ENCODE data around the gene ROPN1L. TPM values are rescaled to one million over a fixed set of nuclear protein-coding genes. Genes with fewer than 3 reads are reported as not detected.
A peak's percentile ranks its signal among the peaks of the same experiment; 100 is the strongest.

The ROPN1L gene
- total and polyA plus RNA-seq, 7 experiments from 2014 or later: 0.32 to 2.6 (median 1.4) TPM

GRCh38 chr5:10438301-10438700 is 3.4 kb upstream of the ROPN1L start:
- Histone ChIP-seq H3K4me1 (ENCODE audit: control insufficient read depth in 2 of 2, insufficient read depth in 2 of 2, low read length in 2 of 2) (peaks cover 8 to 17% of the 10 kb centered on the region in 2 donors), H3K36me3 (ENCODE audit: control insufficient read depth in 2 of 3, insufficient read depth in 3 of 3, low read length in 3 of 3) (peaks cover 0 to 12% (median 8%) of the 10 kb centered on the region in 3 experiments), H3K27me3 (ENCODE audit: control insufficient read depth in 2 of 2, insufficient read depth in 2 of 2, low read length in 2 of 2) (no peaks in the 10 kb centered on the region), H3K27ac (ENCODE audit: low read depth, low read length) (no peak overlapping the region), H3K9me3 (ENCODE audit: control insufficient read depth in 2 of 3, low read length in 3 of 3) (no peaks in the 10 kb centered on the region), H3K4me3 (ENCODE audit: low read length) (no peak overlapping the region)
- Mint-ChIP-seq H3K36me3 (peaks cover 5 to 15% (median 8%) of the 10 kb centered on the region in 5 donors), H3K27ac (peak overlapping the region in 4 of 9 donors; percentile 10 to 48 (median 32)), H3K9me3 (no peaks in the 10 kb centered on the region), H3K4me1 (peaks cover 17 to 36% (median 27%) of the 10 kb centered on the region in 7 donors), H3K27me3 (peaks cover 0 to 3% (median 0%) of the 10 kb centered on the region in 5 donors), H3K4me3 (no peak overlapping the region)
- ChIA-PET POLR2A (no interaction called here), CTCF (interaction anchor here (0.9 kb wide), 1 partner anchor 15 kb away, joined by 4 read pairs; no protein-coding TSS in a partner anchor)
- ATAC-seq (no peak), DNase-seq (no peak)
- intact Hi-C loops (cut with micrococcal nuclease): no loop called here

GRCh38 chr5:10439692-10440091 is 2.0 kb upstream of the ROPN1L start:
- H3K27ac ChIP-seq (ENCODE audit: low read depth, low read length): no peak overlapping the region
- H3K27me3 Mint-ChIP-seq: peaks cover 0 to 7% (median 0%) of the 10 kb centered on the region in 5 donors
- peak overlapping the region in 6 of 9 donors; percentile 11 to 81 (median 40) for H3K27ac Mint-ChIP-seq
- H3K9me3 Mint-ChIP-seq: peaks cover 0 to 2% (median 0%) of the 10 kb centered on the region in 11 donors
- ATAC-seq (no peak), DNase-seq (no peak)
- intact Hi-C loops (cut with micrococcal nuclease): loop anchor here (2.0 to 5.0 kb wide), 4 partner anchors 15 to 321 kb away; partner anchors contain the start of genes ANKRD33B (in 1 of the 2), CMBL (in 1 of the 2) and DAP (in 1 of the 2)
- no peaks in the 10 kb centered on the region for H3K27me3 ChIP-seq (ENCODE audit: control insufficient read depth in 2 of 2, insufficient read depth in 2 of 2, low read length in 2 of 2)
- ChIA-PET CTCF (no interaction called here), POLR2A (interaction anchor here (0.9 kb wide), 1 partner anchor 20 kb away, joined by 4 read pairs; no protein-coding TSS in a partner anchor)
- peaks cover 0 to 3% (median 0%) of the 10 kb centered on the region in 3 experiments for H3K36me3 ChIP-seq (ENCODE audit: control insufficient read depth in 2 of 3, insufficient read depth in 3 of 3, low read length in 3 of 3)
- peaks cover 0 to 16% (median 0%) of the 10 kb centered on the region in 5 donors for H3K36me3 Mint-ChIP-seq
- peaks cover 20 to 42% (median 36%) of the 10 kb centered on the region in 7 donors for H3K4me1 Mint-ChIP-seq
- H3K4me3 Mint-ChIP-seq: peak overlapping the region in 4 of 10 donors; percentile 18 to 87 (median 55)
- H3K4me3 ChIP-seq (ENCODE audit: low read length): no peak overlapping the region
- no peaks in the 10 kb centered on the region for H3K9me3 ChIP-seq (ENCODE audit: control insufficient read depth in 2 of 3, low read length in 3 of 3)
- H3K4me1 ChIP-seq (ENCODE audit: control insufficient read depth in 2 of 2, insufficient read depth in 2 of 2, low read length in 2 of 2): peaks cover 18 to 28% of the 10 kb centered on the region in 2 donors

- ChIA-PET CTCF (interaction anchor here (0.6 kb wide), 1 partner anchor 23 kb away, joined by 4 read pairs; no protein-coding TSS in a partner anchor), POLR2A (interaction anchor here (0.5 to 1.0 kb wide), 4 partner anchors 11 to 190 kb away, joined by 3 to 5 read pairs (median 4); partner anchors contain the start of genes ATPSCKMT and CCT5)
- intact Hi-C loops (cut with micrococcal nuclease): loop anchor here (2.0 to 5.0 kb wide), 4 partner anchors 16 to 320 kb away; partner anchors contain the start of genes ANKRD33B (in 1 of the 2), CMBL (in 1 of the 2) and DAP (in 1 of the 2)
- Histone ChIP-seq H3K4me3 (ENCODE audit: low read length) (peak overlapping the region; percentile 97), H3K4me1 (ENCODE audit: control insufficient read depth in 2 of 2, insufficient read depth in 2 of 2, low read length in 2 of 2) (peaks cover 26 to 36% of the 10 kb centered on the region in 2 donors), H3K27me3 (ENCODE audit: control insufficient read depth in 2 of 2, insufficient read depth in 2 of 2, low read length in 2 of 2) (no peaks in the 10 kb centered on the region), H3K36me3 (ENCODE audit: control insufficient read depth in 2 of 3, insufficient read depth in 3 of 3, low read length in 3 of 3) (no peaks in the 10 kb centered on the region), H3K9me3 (ENCODE audit: control insufficient read depth in 2 of 3, low read length in 3 of 3) (no peaks in the 10 kb centered on the region), H3K27ac (ENCODE audit: low read depth, low read length) (no peak overlapping the region)
- Mint-ChIP-seq H3K4me3 (peak overlapping the region; percentile 31 to 94 (median 87)), H3K4me1 (peaks cover 27 to 49% (median 42%) of the 10 kb centered on the region in 7 donors), H3K9me3 (peaks cover 0 to 7% (median 0%) of the 10 kb centered on the region in 11 donors), H3K27me3 (peaks cover 0 to 7% (median 0%) of the 10 kb centered on the region in 5 donors), H3K27ac (peak overlapping the region in 4 of 9 donors; percentile 4 to 54 (median 40)), H3K36me3 (peaks cover 0 to 20% (median 3%) of the 10 kb centered on the region in 5 donors)
- ATAC-seq (no peak), DNase-seq (no peak)
These were observed 1.2 kb upstream of the ROPN1L start for GRCh38 chr5:10440367-10440990.

GRCh38 chr5:10441992-10442435 is 335 bp downstream of the ROPN1L start:
- Histone ChIP-seq H3K27me3 (ENCODE audit: control insufficient read depth in 2 of 2, insufficient read depth in 2 of 2, low read length in 2 of 2) (no peaks in the 10 kb centered on the region), H3K4me1 (ENCODE audit: control insufficient read depth in 2 of 2, insufficient read depth in 2 of 2, low read length in 2 of 2) (peaks cover 39 to 51% of the 10 kb centered on the region in 2 donors), H3K9me3 (ENCODE audit: control insufficient read depth in 2 of 3, low read length in 3 of 3) (no peaks in the 10 kb centered on the region), H3K27ac (ENCODE audit: low read depth, low read length) (peak overlapping the region; percentile 68), H3K36me3 (ENCODE audit: control insufficient read depth in 2 of 3, insufficient read depth in 3 of 3, low read length in 3 of 3) (no peaks in the 10 kb centered on the region), H3K4me3 (ENCODE audit: low read length) (peak overlapping the region; percentile 97)
- H3K4me3 Mint-ChIP-seq: peak overlapping the region; percentile 83 to 94 (median 87)
- intact Hi-C loops (cut with micrococcal nuclease): loop anchor here (1.0 to 5.0 kb wide), 8 partner anchors 17 to 319 kb away; partner anchors contain the start of genes ANKRD33B (in 2 of the 2), CCT5 (in 2 of the 2), MARCHF6 (in 2 of the 2) and CMBL (in 1 of the 2)
- peaks cover 42 to 64% (median 54%) of the 10 kb centered on the region in 7 donors for H3K4me1 Mint-ChIP-seq
- H3K27ac Mint-ChIP-seq: peak overlapping the region in 5 of 9 donors; percentile 4 to 73 (median 56)
- ChIA-PET POLR2A (interaction anchor here (0.9 to 1.1 kb wide), 2 partner anchors 87 to 89 kb away, joined by 3 to 4 read pairs; partner anchors contain the start of gene MARCHF6), CTCF (interaction anchor here (3.1 kb wide), 1 partner anchor 11 kb away, joined by 9 read pairs; no protein-coding TSS in a partner anchor)
- peaks cover 0 to 7% (median 0%) of the 10 kb centered on the region in 5 donors for H3K27me3 Mint-ChIP-seq
- DNase-seq: peak in 1 of 9 donors; percentile 16
- H3K36me3 Mint-ChIP-seq: peaks cover 0 to 31% (median 4%) of the 10 kb centered on the region in 5 donors
- ATAC-seq: peak; percentile 59
- H3K9me3 Mint-ChIP-seq: peaks cover 0 to 15% (median 0%) of the 10 kb centered on the region in 11 donors

GRCh38 chr5:10442576-10442975 is 897 bp downstream of the ROPN1L start:
- ChIA-PET POLR2A (interaction anchor here (0.8 to 0.9 kb wide), 2 partner anchors 88 to 185 kb away, joined by 3 read pairs; no protein-coding TSS in a partner anchor), CTCF (interaction anchor here (3.1 kb wide), 1 partner anchor 10 kb away, joined by 9 read pairs; no protein-coding TSS in a partner anchor)
- Histone ChIP-seq H3K36me3 (ENCODE audit: control insufficient read depth in 2 of 3, insufficient read depth in 3 of 3, low read length in 3 of 3) (no peaks in the 10 kb centered on the region), H3K4me3 (ENCODE audit: low read length) (peak overlapping the region; percentile 11), H3K27me3 (ENCODE audit: control insufficient read depth in 2 of 2, insufficient read depth in 2 of 2, low read length in 2 of 2) (no peaks in the 10 kb centered on the region), H3K4me1 (ENCODE audit: control insufficient read depth in 2 of 2, insufficient read depth in 2 of 2, low read length in 2 of 2) (peaks cover 39 to 54% of the 10 kb centered on the region in 2 donors), H3K9me3 (ENCODE audit: control insufficient read depth in 2 of 3, low read length in 3 of 3) (no peaks in the 10 kb centered on the region), H3K27ac (ENCODE audit: low read depth, low read length) (no peak overlapping the region)
- peak; percentile 20 for ATAC-seq
- Mint-ChIP-seq H3K36me3 (peaks cover 0 to 32% (median 4%) of the 10 kb centered on the region in 5 donors), H3K4me3 (peak overlapping the region; percentile 83 to 94 (median 87)), H3K4me1 (peaks cover 46 to 68% (median 58%) of the 10 kb centered on the region in 7 donors), H3K27me3 (peaks cover 0 to 7% (median 0%) of the 10 kb centered on the region in 5 donors), H3K27ac (peak overlapping the region in 2 of 9 donors; percentile 72 to 73), H3K9me3 (peaks cover 0 to 16% (median 0%) of the 10 kb centered on the region in 11 donors)
- intact Hi-C loops (cut with micrococcal nuclease): loop anchor here in 1 of 2 donors (1.0 to 5.0 kb wide), 3 partner anchors 120 to 318 kb away; partner anchors contain the start of genes ANKRD33B and CMBL
- no peak for DNase-seq

- peaks cover 0 to 7% (median 0%) of the 10 kb centered on the region in 5 donors for H3K27me3 Mint-ChIP-seq
- Histone ChIP-seq H3K4me3 (ENCODE audit: low read length) (peak overlapping the region; percentile 58), H3K27me3 (ENCODE audit: control insufficient read depth in 2 of 2, insufficient read depth in 2 of 2, low read length in 2 of 2) (no peaks in the 10 kb centered on the region), H3K27ac (ENCODE audit: low read depth, low read length) (no peak overlapping the region), H3K36me3 (ENCODE audit: control insufficient read depth in 2 of 3, insufficient read depth in 3 of 3, low read length in 3 of 3) (no peaks in the 10 kb centered on the region), H3K9me3 (ENCODE audit: control insufficient read depth in 2 of 3, low read length in 3 of 3) (no peaks in the 10 kb centered on the region), H3K4me1 (ENCODE audit: control insufficient read depth in 2 of 2, insufficient read depth in 2 of 2, low read length in 2 of 2) (peaks cover 39 to 54% of the 10 kb centered on the region in 2 donors)
- no peak for ATAC-seq
- CTCF ChIA-PET: interaction anchor here (0.5 to 0.7 kb wide), 3 partner anchors 22 to 176 kb away, joined by 3 to 6 read pairs (median 3); no protein-coding TSS in a partner anchor
- intact Hi-C loops (cut with micrococcal nuclease): no loop called here
- peak in 6 of 9 donors; percentile 22 to 35 (median 26) for DNase-seq
- H3K4me1 Mint-ChIP-seq: peaks cover 40 to 71% (median 59%) of the 10 kb centered on the region in 7 donors
- peak overlapping the region; percentile 63 to 89 (median 77) for H3K4me3 Mint-ChIP-seq
- H3K9me3 Mint-ChIP-seq: peaks cover 0 to 16% (median 0%) of the 10 kb centered on the region in 11 donors
- POLR2A ChIA-PET: interaction anchor here (1.0 kb wide), 1 partner anchor 195 kb away, joined by 3 read pairs; the partner anchor contains the start of genes ATPSCKMT and CCT5
- H3K36me3 Mint-ChIP-seq: peaks cover 0 to 38% (median 4%) of the 10 kb centered on the region in 5 donors
- H3K27ac Mint-ChIP-seq: peak overlapping the region; percentile 1 to 62 (median 12)
These were observed 3.7 kb downstream of the ROPN1L start for GRCh38 chr5:10445352-10445751.
